ENCODE results near the gene F2RL2. TPM values are rescaled to one million over a fixed set of nuclear protein-coding genes. Genes with fewer than 3 reads are reported as not detected.

F2RL2 gene
- total RNA-seq, 1 experiment from 2014 or later, result not detected

GRCh38 chr5:76638479-76638878 lies 15.3 kb upstream of the F2RL2 start:
- Mint-ChIP-seq H3K9me3 (ENCODE audit: low read depth, unreplicated experiment) (no peaks in the 10 kb centered on the region), H3K4me1 (ENCODE audit: low read depth, unreplicated experiment) (no peaks in the 10 kb centered on the region), H3K4me3 (ENCODE audit: low read depth, unreplicated experiment) (no peak overlapping the region), H3K27ac (ENCODE audit: unreplicated experiment) (no peak overlapping the region), H3K36me3 (ENCODE audit: insufficient read depth, unreplicated experiment) (no peaks in the 10 kb centered on the region), H3K27me3 (ENCODE audit: unreplicated experiment) (no peaks in the 10 kb centered on the region)
- DNase-seq, result no peak
- CTCF ChIA-PET, result no interaction called here
- intact Hi-C loops (cut with micrococcal nuclease; ENCODE audit: unreplicated experiment), result no loop called here
- no peak for TF ChIP-seq CTCF (IDR thresholded peaks at IDR 0.05; ENCODE audit: unreplicated experiment)
- no TSS peak for BruUV-seq (replicated peaks)

- Mint-ChIP-seq H3K4me3 (ENCODE audit: low read depth, unreplicated experiment) (no peak overlapping the region), H3K4me1 (ENCODE audit: low read depth, unreplicated experiment) (no peaks in the 10 kb centered on the region), H3K36me3 (ENCODE audit: insufficient read depth, unreplicated experiment) (no peaks in the 10 kb centered on the region), H3K9me3 (ENCODE audit: low read depth, unreplicated experiment) (no peaks in the 10 kb centered on the region), H3K27me3 (ENCODE audit: unreplicated experiment) (no peaks in the 10 kb centered on the region), H3K27ac (ENCODE audit: unreplicated experiment) (no peak overlapping the region)
- TF ChIP-seq CTCF (IDR thresholded peaks at IDR 0.05; ENCODE audit: unreplicated experiment), result no peak
- no TSS peak for BruUV-seq (replicated peaks)
- CTCF ChIA-PET, result no interaction called here
- intact Hi-C loops (cut with micrococcal nuclease; ENCODE audit: unreplicated experiment), result no loop called here
- DNase-seq, result no peak
Observed at GRCh38 chr5:76637490-76637889, 14.3 kb upstream of the F2RL2 start.

GRCh38 chr5:76634661-76635060 lies 11.5 kb upstream of the F2RL2 start:
- DNase-seq, result no peak
- CTCF ChIA-PET, result no interaction called here
- Mint-ChIP-seq H3K36me3 (ENCODE audit: insufficient read depth, unreplicated experiment) (no peaks in the 10 kb centered on the region), H3K4me1 (ENCODE audit: low read depth, unreplicated experiment) (no peaks in the 10 kb centered on the region), H3K4me3 (ENCODE audit: low read depth, unreplicated experiment) (no peak overlapping the region), H3K27ac (ENCODE audit: unreplicated experiment) (no peak overlapping the region), H3K9me3 (ENCODE audit: low read depth, unreplicated experiment) (no peaks in the 10 kb centered on the region), H3K27me3 (ENCODE audit: unreplicated experiment) (no peaks in the 10 kb centered on the region)
- no TSS peak for BruUV-seq (replicated peaks)
- TF ChIP-seq CTCF (IDR thresholded peaks at IDR 0.05; ENCODE audit: unreplicated experiment), result no peak
- intact Hi-C loops (cut with micrococcal nuclease; ENCODE audit: unreplicated experiment), result no loop called here

- no TSS peak for BruUV-seq (replicated peaks)
Observed at GRCh38 chr5:76626738-76627137, 3.5 kb upstream of the F2RL2 start.

More at GRCh38 chr5:76626738-76627137, 3.5 kb upstream of the F2RL2 start:
- no peak overlapping the region for H3K4me3 Mint-ChIP-seq (ENCODE audit: low read depth, unreplicated experiment)
- H3K4me1 Mint-ChIP-seq (ENCODE audit: low read depth, unreplicated experiment), result no peaks in the 10 kb centered on the region
- CTCF ChIA-PET, result interaction anchor here (0.7 kb wide), 1 partner anchor 9 kb away, joined by 6 read pairs; no protein-coding TSS in a partner anchor
- H3K9me3 Mint-ChIP-seq (ENCODE audit: low read depth, unreplicated experiment), result no peaks in the 10 kb centered on the region
- intact Hi-C loops (cut with micrococcal nuclease; ENCODE audit: unreplicated experiment), result no loop called here
- TF ChIP-seq CTCF (IDR thresholded peaks at IDR 0.05; ENCODE audit: unreplicated experiment), result no peak
- no peak for DNase-seq
- no peaks in the 10 kb centered on the region for H3K27me3 Mint-ChIP-seq (ENCODE audit: unreplicated experiment)
- H3K27ac Mint-ChIP-seq (ENCODE audit: unreplicated experiment), result no peak overlapping the region
- H3K36me3 Mint-ChIP-seq (ENCODE audit: insufficient read depth, unreplicated experiment), result no peaks in the 10 kb centered on the region

Measured in Calu3 (cell line).